MM.1S (cell line): Measurements from ENCODE around the gene OGFR.

Experiments
- CTCF ChIP-seq: fragments of 300-600 bp; sonication (generic); IDR thresholded peaks from 2 replicates; pipeline ENCODE4 v1.5.1; 2016; ENCODE audit warnings: antibody characterized with exemption, low read length, mixed read lengths
- EZH2 ChIP-seq: fragments of 300-600 bp; sonication (generic); optimal IDR thresholded peaks from 2 replicates; pipeline ENCODE3; 2017; ENCODE audit warnings: low read depth, mild to moderate bottlenecking, antibody characterized with exemption, low read length, mixed read lengths
- EZH2phosphoT487 ChIP-seq: fragments of 300-600 bp; sonication (generic); IDR thresholded peaks from 2 replicates; pipeline ENCODE4 v1.6.1; 2018; ENCODE audit warnings: antibody characterized with exemption, low read length

GRCh38 chr20:62861726-62862336 is 57.2 kb downstream of the OGFR start, which contains the start of gene TCFL5:
- no peak for TF ChIP-seq CTCF
- TF ChIP-seq EZH2 = no peak
- no peak for TF ChIP-seq EZH2phosphoT487
